Measurements from ENCODE around the gene PZP. TPM values are rescaled to one million over a fixed set of nuclear protein-coding genes. Genes with fewer than 3 reads are reported as not detected.

Gene PZP
- total RNA-seq, 1 experiment from 2014 or later, result not detected

GRCh38 chr12:9106067-9106466, 102.1 kb downstream of the PZP start:
- Histone ChIP-seq H4K5ac (ENCODE audit: insufficient read length, low read depth, low read length) (no peak overlapping the region), H3K18ac (ENCODE audit: insufficient read length, low read depth, low read length) (no peak overlapping the region), H4K91ac (ENCODE audit: insufficient read length, low read depth, low read length) (no peak overlapping the region), H3K4me1 (ENCODE audit: insufficient read depth, low read length) (no peaks in the 10 kb centered on the region), H2BK15ac (ENCODE audit: low read depth, low read length) (no peak overlapping the region), H3K79me2 (ENCODE audit: insufficient read depth, low read length) (no peaks in the 10 kb centered on the region), H4K8ac (replicated peaks; ENCODE audit: insufficient read length, low read depth, low read length) (no peak overlapping the region), H3T11ph (ENCODE audit: low read length) (no peak overlapping the region), H2BK12ac (ENCODE audit: insufficient read length, low read depth, low read length) (no peak overlapping the region), H2BK120ac (ENCODE audit: low read depth, low read length, poor library complexity, severe bottlenecking) (no peak overlapping the region), H3K23ac (ENCODE audit: insufficient read length, low read depth, low read length) (no peak overlapping the region), H3K4me2 (ENCODE audit: insufficient read depth, insufficient read length, low read length) (no peak overlapping the region), H3K27ac (ENCODE audit: insufficient read length, low read depth, low read length) (no peak overlapping the region), H2BK20ac (ENCODE audit: low read depth, low read length, poor library complexity, severe bottlenecking) (no peak overlapping the region), H3K4ac (ENCODE audit: low read depth, low read length) (no peak overlapping the region), H2AFZ (ENCODE audit: low read length) (no peak overlapping the region), H3K27me3 (ENCODE audit: insufficient read depth, low read length) (no peaks in the 10 kb centered on the region; the same call in 1 of the 2 replicates), H3K56ac (ENCODE audit: insufficient read length, low read depth, low read length) (no peak overlapping the region), H3K79me1 (ENCODE audit: insufficient read depth, low read depth, low read length, poor library complexity, severe bottlenecking) (no peaks in the 10 kb centered on the region), H3K23me2 (ENCODE audit: insufficient read length, low read depth, low read length, poor library complexity, severe bottlenecking) (no peaks in the 10 kb centered on the region), H3K9me3 (ENCODE audit: control insufficient read depth, low read depth, low read length) (no peaks in the 10 kb centered on the region), H3K9ac (ENCODE audit: extremely low read depth, insufficient read length, low read length) (no peak overlapping the region), H2AK5ac (ENCODE audit: insufficient read length, low read length) (no peak overlapping the region), H3K14ac (ENCODE audit: insufficient read depth, low read length) (no peak overlapping the region), H4K20me1 (ENCODE audit: control insufficient read depth, insufficient read depth, insufficient read length) (no peaks in the 10 kb centered on the region), H2BK5ac (ENCODE audit: insufficient read length, low read length) (no peak overlapping the region)
- Mint-ChIP-seq H3K4me3 (no peak overlapping the region), H3K36me3 (ENCODE audit: insufficient read depth in 1 of 3, low read depth in 3 of 3) (no peaks in the 10 kb centered on the region), H3K4me1 (no peaks in the 10 kb centered on the region), H3K9me3 (no peaks in the 10 kb centered on the region), H3K27ac (no peak overlapping the region), H3K27me3 (ENCODE audit: low read depth) (no peaks in the 10 kb centered on the region)
- no CpG with 5 or more reads among the region's 1 CpG for WGBS (ENCODE audit: extremely low coverage, insufficient read length, low lambda C conversion rate)
- TF ChIP-seq CTCF (conservative IDR thresholded peaks at IDR 0.05), result no peak
- no peak for DNase-seq

Measured in H9 (cell line).